ENCODE measurements around the gene HERC5. TPM values are rescaled to one million over a fixed set of nuclear protein-coding genes. Genes with fewer than 3 reads are reported as not detected.

HERC5 gene
- total RNA-seq, 4 donors from 2014 or later: 0.55 to 1.5 (median 1.1) TPM

- in situ Hi-C loops (cut with MboI; ENCODE audit: low sequenced_read_pairs in 4 of 4) (loop anchor here (5.0 to 25.0 kb wide), 4 partner anchors 123 to 506 kb away; no protein-coding TSS in a partner anchor), intact Hi-C loops (cut with DNase I; ENCODE audit: low total_unique reads) (no loop called here)
- no peaks in the 10 kb centered on the region for H3K27me3 ChIP-seq
- DNase-seq (no peak), ATAC-seq (no peak)
- no peak overlapping the region for H3K27ac ChIP-seq
- H3K9me3 ChIP-seq: no peaks in the 10 kb centered on the region
- H3K4me3 ChIP-seq: no peak overlapping the region
- H3K36me3 ChIP-seq: no peaks in the 10 kb centered on the region
- TF ChIP-seq POLR2A (IDR thresholded peaks at IDR 0.05) (no peak), CTCF (IDR thresholded peaks at IDR 0.05 in 4 of 5, conservative IDR thresholded peaks at IDR 0.05 in 1 of 5) (no peak)
- peaks cover 0 to under 1% of the 10 kb centered on the region in 2 donors for H3K4me1 ChIP-seq
Observed at GRCh38 chr4:88531549-88531948, 74.6 kb downstream of the HERC5 start.

- no peaks in the 10 kb centered on the region for H3K27me3 ChIP-seq
- no peaks in the 10 kb centered on the region for H3K36me3 ChIP-seq
- DNase-seq: no peak
- no peaks in the 10 kb centered on the region for H3K9me3 ChIP-seq
- H3K27ac ChIP-seq: no peak overlapping the region
- in situ Hi-C loops (cut with MboI; ENCODE audit: low sequenced_read_pairs in 4 of 4): loop anchor here (5.0 to 25.0 kb wide), 4 partner anchors 122 to 504 kb away; no protein-coding TSS in a partner anchor
- intact Hi-C loops (cut with DNase I; ENCODE audit: low total_unique reads): no loop called here
- no peaks in the 10 kb centered on the region for H3K4me1 ChIP-seq
- H3K4me3 ChIP-seq: no peak overlapping the region
- ATAC-seq: no peak
- TF ChIP-seq CTCF (IDR thresholded peaks at IDR 0.05 in 4 of 5, conservative IDR thresholded peaks at IDR 0.05 in 1 of 5): no peak
- no peak for TF ChIP-seq POLR2A (IDR thresholded peaks at IDR 0.05)
Observed at GRCh38 chr4:88533088-88533790, 76.3 kb downstream of the HERC5 start.

GRCh38 chr4:88533937-88534750, 77.2 kb downstream of the HERC5 start:
- no peak overlapping the region for H3K27ac ChIP-seq
- H3K4me3 ChIP-seq: no peak overlapping the region
- H3K9me3 ChIP-seq: no peaks in the 10 kb centered on the region
- in situ Hi-C loops (cut with MboI; ENCODE audit: low sequenced_read_pairs in 4 of 4) (loop anchor here (5.0 to 25.0 kb wide), 4 partner anchors 121 to 503 kb away; no protein-coding TSS in a partner anchor), intact Hi-C loops (cut with DNase I; ENCODE audit: low total_unique reads) (no loop called here)
- peaks cover 0 to under 1% of the 10 kb centered on the region in 2 donors for H3K4me1 ChIP-seq
- H3K36me3 ChIP-seq: no peaks in the 10 kb centered on the region
- ATAC-seq (no peak), DNase-seq (no peak)
- no peaks in the 10 kb centered on the region for H3K27me3 ChIP-seq
- TF ChIP-seq CTCF (IDR thresholded peaks at IDR 0.05 in 4 of 5, conservative IDR thresholded peaks at IDR 0.05 in 1 of 5): no peak
- no peak for TF ChIP-seq POLR2A (IDR thresholded peaks at IDR 0.05)

DNA sequence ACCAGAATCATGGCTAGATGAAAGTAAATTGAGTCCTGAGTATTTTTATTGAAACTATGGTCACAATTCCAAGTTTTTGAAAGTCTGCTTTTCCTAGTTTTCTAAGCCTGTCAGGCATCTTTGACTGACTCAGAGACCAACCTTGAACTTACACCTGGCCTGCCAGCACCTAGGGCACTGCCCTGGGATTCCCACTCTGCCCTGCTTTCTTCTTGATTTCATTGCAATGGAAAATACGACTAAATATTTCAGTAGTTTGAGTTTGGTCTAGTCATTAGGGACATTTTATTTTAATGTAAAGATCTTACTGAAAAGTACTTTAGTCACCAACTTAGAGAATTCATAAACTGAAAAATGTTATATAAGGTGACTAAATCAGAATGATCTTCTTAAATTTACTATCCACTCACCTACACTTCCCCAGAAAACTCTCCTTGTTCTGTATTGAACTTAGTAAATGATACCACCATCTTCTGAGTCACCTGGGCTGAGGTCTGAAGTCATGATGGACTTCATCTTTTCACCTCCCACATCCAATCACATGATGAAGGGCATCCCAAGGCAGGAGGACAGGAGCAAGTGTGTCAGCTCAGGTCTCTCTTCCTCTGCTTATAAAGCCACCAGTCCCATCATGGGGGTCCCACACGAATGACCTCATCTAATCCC, 78.3 kb downstream of the HERC5 start:
- DNase-seq (no peak), ATAC-seq (no peak)
- H3K36me3 ChIP-seq: no peaks in the 10 kb centered on the region
- no peaks in the 10 kb centered on the region for H3K27me3 ChIP-seq
- intact Hi-C loops (cut with DNase I; ENCODE audit: low total_unique reads) (loop anchor here (5.0 kb wide), 1 partner anchor 492 kb away; no protein-coding TSS in a partner anchor), in situ Hi-C loops (cut with MboI; ENCODE audit: low sequenced_read_pairs in 4 of 4) (loop anchor here in 3 of 4 donors (5.0 to 25.0 kb wide), 4 partner anchors 120 to 502 kb away; no protein-coding TSS in a partner anchor)
- TF ChIP-seq CTCF (IDR thresholded peaks at IDR 0.05 in 4 of 5, conservative IDR thresholded peaks at IDR 0.05 in 1 of 5) (no peak), POLR2A (IDR thresholded peaks at IDR 0.05) (no peak)
- no peak overlapping the region for H3K4me3 ChIP-seq
- H3K27ac ChIP-seq: no peak overlapping the region
- H3K9me3 ChIP-seq: no peaks in the 10 kb centered on the region
- H3K4me1 ChIP-seq: peaks cover 0 to 6% of the 10 kb centered on the region in 2 donors

All from gastrocnemius medialis (tissue), 4 donors.